Stimulated activated CD4-positive, alpha-beta T cell treated with anti-CD3 and anti-CD28 coated beads, Interleukin-2, amount 100 ng/mL, for 4 hours (primary cell): ENCODE measurements around the gene RNF212.
"Not testable (repeated sequence)": the region's sequence is repeated elsewhere in the genome, so short reads cannot be mapped to it uniquely, and the experiment has no call there.

Experiments used
- DNase-seq: peaks from one replicate; pipeline ENCODE4 v3.0.0-alpha.2; 2020; ENCODE audit warnings: low read depth

Gene RNF212, protein sequence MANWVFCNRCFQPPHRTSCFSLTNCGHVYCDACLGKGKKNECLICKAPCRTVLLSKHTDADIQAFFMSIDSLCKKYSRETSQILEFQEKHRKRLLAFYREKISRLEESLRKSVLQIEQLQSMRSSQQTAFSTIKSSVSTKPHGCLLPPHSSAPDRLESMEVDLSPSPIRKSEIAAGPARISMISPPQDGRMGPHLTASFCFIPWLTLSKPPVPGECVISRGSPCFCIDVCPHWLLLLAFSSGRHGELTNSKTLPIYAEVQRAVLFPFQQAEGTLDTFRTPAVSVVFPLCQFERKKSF

DNA sequence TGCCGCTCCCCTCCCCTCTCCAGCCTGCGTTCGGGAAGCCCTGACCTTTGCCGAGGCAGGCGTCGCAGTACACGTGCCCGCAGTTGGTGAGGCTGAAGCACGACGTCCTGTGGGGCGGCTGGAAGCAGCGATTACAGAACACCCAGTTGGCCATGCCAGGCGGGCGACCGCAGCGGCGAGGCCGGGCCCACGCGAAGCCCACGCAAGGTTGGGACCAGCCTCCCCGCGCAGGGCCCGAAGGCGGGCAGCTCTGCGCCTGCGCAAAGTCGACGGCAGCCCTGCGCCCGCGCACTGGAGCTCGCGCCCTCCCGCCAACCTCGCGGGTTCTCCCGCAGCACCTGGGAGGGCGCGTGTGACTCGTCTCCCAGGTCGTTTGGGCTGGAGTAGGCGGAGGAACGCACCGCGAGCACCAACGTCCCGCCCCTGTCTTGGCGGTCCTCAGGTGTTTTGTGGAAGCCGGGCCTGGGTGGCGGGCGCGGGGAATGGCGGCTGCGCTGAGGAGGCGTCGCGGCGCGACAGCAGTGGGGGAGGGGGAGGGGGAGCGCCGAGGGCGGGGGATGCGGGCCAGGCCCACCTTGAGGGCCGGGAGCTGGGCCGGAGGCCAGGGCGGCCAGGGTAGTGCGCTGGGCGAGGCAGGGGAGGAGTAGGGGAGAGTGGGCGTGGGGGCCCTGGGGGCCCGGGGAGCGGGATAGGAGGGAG lies at the start of gene RNF212:
RNF212 (minus strand) TSS at position 254 of the 699 bp plus-strand sequence; CDS start at position 154, 100 bp downstream.
- peak; percentile 36 for DNase-seq

DNA sequence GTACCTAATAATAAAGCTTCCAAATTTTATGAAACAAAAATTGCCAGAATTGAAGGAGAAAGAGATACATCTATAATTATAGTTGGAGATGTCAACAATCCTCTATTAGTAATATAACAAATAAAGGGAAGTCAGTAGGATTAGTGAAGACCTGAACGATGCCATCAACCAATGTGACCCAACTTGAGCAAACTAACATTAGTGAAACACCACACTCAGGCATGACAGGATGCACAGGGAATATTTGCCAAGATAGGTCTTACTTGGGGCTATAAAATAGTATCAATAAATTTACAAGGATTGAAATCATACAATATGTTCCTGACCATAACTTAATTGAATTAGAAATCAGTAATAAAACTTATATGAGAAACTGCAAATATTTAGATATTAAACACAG lies 47.0 kb upstream of the RNF212 start:
- no peak for DNase-seq

DNA sequence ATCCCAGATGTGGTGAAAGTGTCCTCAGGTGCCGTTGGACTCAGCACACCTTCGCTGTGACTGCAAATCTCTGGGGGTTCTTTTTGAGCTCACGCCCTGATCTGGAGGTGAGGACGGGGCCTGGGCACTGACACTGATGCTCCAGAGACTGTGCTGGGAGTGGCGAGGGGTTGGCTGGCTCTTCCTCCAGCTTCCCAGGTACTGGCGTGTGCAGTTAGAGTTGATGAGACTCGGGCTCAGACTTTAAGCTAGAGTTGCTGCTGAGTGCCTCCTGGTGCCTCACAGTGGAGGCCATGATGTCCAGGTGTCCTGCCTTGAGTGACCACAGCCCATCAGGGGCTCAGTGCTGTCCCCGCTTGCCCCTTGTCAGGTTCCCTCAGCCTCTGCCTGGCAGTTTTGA lies 42.7 kb upstream of the RNF212 start:
- DNase-seq: no peak

DNA sequence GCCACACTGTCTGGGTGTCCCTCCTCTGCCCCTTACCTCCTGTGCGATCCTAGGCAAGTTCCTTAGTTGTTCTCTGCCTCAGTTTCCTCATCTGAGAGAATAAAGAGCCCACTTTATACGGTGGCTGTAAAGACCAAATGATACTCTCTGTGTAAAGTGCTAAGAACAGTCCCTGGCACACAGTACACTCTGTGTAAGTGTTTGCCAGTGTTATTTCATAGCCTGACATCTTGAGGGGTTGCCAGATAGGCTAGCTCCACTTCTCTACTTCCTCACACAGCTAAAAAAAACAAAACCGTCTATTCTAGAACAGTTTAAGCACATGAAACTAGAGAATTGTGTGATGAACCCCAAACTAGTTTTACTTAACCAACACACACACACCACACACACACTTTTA lies 42.0 kb upstream of the RNF212 start:
- DNase-seq: no peak

DNA sequence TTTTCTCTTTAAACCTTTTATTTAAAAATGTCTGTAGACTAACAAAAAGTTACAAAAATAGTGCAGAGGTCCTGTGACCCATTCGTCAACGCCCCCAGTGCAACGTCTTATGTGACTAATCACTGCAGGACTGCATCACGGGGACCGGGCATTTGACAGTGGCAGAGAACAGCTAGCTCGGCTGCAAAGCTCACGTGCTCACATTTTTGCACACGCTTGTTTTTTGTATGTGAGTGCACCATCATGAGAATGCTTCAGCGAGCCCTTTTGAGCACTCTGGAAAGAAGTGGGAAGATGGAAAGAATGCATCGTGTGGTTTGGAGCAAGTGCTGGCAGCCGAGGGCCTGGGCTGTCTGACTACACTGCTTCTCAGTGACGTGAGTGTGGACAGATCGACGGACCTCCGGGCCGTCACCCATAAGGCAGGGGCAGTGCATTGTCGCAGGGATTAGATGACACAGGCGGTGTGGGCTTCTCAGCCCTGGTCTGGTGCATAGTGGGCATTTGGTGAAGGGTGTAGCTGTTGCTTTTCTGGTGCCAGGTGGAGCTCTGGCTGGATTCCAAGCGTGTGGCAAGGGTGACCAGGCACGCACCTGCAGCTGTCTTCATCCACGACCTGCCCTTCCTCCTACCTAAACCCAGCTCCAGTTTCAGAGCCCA lies 41.3 kb upstream of the RNF212 start:
- no peak for DNase-seq

DNA sequence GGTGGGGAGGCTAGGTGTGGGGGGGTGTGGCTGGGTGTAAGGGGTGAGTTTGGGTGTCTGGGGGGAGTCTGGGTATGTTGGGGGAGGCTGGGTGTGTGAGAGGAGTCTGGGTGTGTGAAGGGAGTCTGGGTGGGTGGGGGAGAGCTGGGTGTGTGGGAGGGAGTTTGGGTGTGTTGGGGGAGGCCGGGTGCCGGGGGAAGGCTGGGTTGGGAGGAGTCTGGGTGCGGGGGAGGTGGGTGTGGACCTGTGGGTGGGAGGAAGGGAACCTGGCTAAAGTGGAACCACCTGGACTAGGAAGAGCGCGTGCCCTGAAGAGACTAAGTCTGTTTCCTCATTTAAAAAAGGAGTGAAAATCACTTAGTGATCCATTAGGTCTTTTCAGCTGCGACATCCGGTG lies 40.8 kb upstream of the RNF212 start:
- DNase-seq: no peak

DNA sequence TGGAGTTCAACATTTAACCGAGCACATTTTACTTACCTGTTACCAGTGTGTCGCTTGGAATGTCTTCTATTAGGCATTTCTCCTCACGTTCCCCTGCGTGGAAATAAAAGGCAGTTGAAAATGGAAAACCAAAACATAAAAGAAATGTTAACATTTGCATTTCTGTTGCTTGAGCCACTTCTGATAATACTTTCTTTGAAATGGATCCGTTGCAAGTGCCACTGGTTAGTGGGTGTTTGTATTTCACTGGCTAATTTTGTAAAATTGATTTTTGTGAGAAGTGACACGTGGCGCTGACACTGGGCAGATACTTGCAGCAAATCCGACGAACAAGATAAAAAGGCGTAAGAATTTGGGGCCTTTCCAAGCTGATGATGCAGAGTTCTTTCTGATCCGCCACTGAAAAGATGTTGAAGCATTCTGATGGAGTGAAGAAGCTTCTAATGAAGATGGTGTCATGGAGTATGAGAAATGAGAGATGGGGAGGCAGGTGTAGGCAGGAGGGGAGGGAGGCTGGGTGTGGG lies 40.3 kb upstream of the RNF212 start:
- DNase-seq: no peak

DNA sequence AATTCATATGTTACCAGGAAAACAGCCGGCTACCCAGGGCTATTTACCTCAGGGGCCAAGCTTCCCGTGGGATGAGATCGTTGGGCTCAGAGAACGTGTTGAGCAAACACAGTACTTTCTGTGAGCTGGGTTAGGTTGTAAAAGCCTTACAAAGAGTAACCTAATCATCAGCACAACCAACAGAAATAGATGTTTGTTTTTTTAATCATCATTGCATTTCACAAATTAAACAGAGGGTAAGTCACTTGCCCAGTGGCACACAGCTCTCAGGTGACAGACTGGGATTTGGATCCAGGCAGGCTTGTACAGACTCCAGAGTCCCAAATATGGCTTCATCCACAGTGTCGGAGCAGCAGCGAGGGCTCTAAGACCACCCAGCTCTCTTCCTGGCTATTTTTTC lies 38.9 kb upstream of the RNF212 start:
- DNase-seq: no peak

DNA sequence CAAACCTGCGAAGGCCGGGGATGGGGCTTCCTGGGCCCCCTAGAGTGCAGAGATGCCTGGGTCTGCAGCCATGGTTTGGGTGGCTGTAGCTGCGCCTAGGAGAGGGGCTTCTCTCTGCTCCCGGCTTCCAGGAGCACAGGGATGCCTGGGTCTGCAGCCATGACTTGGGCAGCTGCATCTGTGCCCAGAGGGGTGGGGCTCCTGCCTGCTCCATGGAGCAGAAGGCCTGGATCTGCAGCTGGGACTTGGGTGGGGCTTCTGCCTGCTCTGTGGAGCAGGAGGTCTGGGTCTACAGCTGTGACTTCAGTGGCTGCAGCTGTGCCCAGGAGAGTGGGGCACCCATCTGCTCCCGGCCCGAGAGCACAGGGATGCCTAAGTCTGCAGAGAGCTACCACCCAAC lies 38.2 kb upstream of the RNF212 start:
- no peak for DNase-seq

DNA sequence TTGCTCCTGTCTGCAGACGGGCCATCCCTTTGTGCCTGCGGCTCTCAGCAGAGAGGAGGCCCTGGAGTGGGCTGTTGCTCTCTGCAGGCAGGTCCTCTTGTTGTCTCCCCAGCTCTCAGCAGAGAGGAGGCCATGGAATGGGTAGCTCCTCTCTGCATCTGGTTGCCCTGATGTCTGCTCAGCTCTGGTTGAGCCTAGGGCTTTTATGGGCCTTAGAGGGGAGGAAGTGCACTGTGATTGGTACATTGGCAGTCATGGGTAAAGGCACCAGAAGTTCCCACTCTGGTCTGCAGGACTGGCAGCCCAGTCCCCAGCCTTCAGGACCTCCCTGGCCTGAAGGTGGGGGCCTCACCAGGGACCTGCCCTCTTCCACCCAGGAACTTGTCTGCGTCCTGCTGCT lies 37.5 kb upstream of the RNF212 start:
- no peak for DNase-seq

DNA sequence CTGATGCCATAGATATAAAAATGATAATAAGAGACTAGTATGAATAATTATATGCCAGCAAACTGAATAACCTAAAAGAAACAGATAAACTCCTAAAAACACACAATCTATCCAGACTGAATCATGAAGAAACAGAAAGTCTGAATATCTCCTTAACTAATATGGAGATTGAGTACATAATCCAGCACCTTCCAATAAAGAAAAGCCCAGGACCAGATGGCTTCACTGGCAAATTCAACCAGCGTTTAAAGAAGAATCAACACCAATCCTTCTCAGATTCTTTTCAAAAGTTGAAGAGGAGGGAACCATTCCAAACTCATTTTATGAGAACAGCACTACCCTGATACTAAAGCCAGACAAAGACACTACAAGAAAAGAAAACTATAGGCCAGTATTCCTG lies 26.5 kb upstream of the RNF212 start:
- DNase-seq: no peak

DNA sequence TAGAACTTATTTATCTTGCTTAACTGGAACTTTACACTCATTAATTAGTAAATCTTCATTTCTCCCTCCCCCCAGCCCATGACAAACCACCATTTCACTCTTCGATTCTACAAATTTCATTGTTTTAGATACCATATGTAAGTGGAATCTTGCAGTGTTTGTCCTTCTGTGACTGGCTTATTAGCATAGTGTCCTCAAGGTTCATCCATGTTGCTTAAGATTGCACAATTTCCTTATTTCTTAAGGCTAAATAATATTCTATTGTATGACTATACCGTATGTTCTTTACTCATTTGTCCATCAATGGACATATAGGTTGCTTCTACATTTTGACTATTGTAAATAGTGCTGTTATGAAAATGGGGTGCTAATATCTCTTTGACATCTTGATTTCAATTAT lies 24.5 kb upstream of the RNF212 start:
- no peak for DNase-seq

DNA sequence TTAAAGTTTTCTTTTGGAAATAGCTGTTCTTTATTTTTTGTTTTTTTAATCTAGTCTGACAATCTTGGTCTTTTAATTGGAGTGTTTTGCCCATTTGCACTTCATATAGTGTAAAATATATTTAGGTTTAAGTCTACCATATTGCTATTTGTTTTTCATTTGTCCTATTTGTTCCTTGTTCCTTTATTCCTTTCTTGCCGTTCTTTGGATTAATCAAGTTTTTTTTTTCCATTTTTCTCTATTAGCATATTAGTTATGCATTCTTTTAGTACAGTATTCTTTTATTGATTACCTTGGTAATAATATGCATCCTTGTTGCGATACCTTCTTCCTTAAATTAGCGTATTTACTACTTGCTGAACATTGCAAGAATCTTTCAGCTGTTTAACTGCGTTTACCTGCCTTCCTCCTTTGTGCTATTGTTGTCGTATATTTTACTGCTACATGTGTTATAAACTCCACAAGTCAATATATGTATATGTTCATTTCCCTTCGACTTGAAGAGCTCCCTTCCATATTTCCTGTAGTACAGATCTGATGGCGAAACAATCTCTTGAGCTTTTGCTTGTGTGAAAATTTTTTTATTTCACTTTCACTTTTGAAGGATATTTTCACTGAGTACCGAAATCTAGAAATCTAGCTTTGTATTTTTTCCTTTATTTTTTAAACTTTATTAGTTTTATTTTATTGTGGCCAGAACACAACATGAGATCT lies 23.9 kb upstream of the RNF212 start:
- no peak for DNase-seq

DNA sequence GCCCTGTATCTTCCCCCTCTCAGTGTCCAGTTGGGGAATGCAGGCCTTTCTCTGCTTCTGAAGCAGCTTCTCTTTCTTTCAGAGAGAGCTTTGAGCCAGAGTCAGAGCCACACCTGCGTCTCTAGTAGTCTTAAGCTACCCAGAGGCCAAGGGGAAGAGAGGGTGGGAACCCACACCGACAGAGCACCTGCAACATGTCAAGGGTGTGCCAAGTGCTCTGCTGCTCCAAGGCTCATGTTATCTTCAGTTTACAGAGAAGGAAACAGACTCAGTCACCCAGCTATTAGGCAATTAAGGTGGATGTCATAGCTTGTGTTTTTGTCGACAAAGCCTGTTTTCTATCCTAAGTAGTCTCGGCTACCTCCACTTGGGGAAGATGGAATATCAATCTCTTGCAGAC lies 22.7 kb upstream of the RNF212 start:
- no peak for DNase-seq

DNA sequence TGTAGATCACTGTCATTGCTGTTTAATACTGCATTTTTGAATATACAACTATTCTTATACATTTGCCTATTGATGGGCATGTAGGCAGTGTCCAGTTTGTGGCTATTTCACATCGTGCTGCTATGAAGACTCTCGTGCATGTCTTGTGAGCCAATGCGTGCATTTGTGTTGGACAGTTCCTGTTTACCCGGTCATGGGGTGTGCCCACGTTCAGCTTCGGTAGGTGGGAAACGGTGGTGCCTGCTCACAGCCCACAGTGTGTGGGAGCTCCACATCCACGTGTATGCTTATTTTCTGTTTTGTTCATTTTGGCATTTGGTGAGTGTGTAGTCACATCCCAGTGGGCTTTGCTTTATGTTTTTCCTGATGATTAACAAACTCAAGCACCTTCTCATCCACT lies 19.7 kb upstream of the RNF212 start:
- no peak for DNase-seq

DNA sequence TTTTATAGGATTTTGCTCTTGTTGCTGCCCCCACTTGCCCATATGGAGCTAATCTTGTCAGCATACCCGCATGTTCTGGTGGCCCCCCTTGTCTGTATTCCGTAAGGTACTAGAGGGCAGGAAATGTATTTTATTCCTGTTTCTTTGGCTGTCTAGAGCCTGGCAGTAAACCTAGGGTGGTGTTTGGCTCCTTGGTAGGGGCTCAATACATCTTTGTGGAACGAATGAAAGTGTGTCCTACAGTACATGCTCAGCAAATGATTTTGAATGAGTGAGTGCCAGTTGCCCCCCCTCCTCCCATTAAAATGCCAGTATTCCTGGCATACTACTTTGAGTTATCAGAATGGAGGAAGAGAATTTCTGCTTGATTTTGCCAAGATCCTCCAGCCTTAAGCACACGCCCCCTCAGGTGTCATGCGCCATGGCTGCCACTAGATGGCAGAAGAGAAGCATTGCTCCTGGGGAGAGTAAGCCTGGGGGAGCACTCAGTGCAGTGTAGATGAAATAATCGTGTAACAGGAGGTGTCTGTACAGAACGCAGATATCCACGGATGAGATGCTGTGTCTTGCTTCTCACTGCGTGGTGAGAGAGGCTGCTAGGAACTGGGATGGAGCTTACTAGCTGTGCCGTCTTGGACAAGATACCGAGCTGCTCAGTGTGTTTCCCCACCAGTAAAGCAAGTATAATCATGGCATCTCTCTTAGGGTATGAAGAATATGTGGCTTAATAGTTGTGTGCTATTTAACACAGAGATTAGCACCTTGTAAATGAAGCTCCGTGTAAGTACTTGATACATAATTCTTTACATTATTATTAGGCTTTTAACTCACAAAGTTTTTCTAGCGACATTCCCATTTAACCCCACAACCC lies 17.2 kb upstream of the RNF212 start:
- DNase-seq: peak; percentile 62

DNA sequence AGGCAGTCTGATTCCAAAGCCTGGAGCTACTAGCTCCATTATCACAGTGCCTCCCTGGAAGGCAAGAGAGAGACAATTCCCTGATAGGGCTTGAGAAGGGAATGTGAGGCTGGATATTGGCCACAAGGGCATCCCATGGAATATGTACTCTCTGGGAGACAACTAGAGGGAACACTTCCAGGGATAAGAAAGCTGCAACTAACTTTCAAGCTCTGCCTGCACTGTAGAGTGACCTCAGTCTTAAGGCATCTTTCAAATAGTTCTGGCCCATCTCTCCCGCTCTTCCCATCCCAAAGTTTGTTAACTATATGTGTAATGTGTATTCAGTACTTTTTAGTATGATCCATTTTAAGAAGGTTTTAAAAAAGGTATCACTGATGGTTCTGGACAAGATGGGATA lies 13.1 kb upstream of the RNF212 start:
- DNase-seq: no peak

DNA sequence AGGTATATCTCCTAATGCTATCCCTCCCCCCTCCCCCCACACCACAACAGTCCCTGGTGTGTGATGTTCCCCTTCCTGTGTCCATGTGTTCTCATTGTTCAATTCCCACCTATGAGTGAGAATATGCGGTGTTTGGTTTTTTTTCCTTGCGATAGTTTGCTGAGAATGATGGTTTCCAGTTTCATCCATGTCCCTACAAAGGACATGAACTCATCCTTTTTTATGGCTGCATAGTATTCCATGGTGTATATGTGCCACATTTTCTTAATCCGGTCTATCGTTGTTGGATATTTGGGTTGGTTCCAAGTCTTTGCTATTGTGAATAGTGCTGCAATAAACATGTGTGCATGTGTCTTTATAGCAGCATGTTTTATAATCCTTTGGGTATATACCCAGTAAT lies 12.1 kb upstream of the RNF212 start:
- DNase-seq: not testable (repeated sequence)

DNA sequence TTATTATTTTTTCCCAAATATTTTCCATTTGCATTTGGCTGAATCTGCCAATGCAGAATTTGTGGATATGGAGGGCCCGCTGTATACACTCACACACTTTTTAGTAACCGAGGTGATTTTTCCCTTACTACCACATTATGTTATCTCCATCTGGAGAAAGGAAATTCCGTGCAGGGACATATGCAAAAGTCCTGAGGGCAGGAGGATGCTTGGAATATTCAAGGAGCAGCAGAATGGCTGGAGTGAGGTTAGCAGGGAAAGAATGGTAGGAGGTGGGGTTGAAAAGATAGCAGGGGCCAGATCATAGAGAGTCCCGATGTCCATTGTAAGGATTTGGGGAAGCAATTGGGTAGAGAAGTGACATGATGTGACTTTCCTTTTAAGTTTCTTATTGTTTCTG lies 11.5 kb upstream of the RNF212 start:
- no peak for DNase-seq

DNA sequence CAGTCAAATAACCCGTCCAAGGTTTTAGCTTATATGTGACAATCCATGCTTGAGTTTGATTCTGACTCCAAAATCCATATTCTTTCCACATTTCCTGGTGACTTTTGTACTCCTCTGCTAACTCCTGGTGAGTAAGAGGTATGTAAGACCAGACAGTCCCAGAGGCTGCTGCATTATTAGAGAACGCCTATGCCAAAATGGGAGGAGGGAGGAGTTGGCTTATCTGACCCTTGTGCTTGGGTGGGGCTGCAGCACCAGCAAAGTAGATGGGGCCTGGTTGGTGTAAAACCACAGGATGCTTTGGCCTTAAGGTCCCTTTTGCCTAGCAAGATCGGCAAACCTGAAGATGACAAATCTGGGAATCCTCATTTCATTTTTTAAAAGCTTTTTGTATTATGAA lies 9.1 kb upstream of the RNF212 start:
- DNase-seq: no peak

DNA sequence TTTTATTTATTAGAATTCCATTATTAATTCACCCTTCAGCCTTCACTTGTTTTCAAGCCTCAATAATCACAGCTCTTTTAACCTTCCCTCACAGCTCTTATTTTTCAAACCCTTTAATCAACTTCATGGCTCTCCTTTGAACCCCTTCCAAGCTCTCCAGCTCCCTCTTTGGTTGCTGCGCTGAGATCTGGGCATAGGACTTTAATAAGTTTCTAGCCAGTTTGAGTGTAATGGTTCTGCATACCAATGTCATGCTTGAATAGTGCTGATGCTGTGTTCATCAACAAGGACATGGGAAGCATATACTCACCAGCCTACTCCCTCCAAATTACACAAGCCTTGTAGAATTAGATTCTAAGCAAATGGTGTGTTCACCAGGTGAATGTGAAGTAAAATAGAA lies 3.5 kb upstream of the RNF212 start:
- DNase-seq: no peak
